Cardiac septum (tissue), 1 donor: ENCODE data around the gene SKI. TPM values are rescaled to one million over a fixed set of nuclear protein-coding genes. Genes with fewer than 3 reads are reported as not detected.

ENCODE experiments used
- DNase-seq: peaks from one replicate; pipeline ENCODE4 v3.0.0-alpha.2; 2020; ENCODE audit warnings: low spot score
- intact Hi-C: fragments of 100-400 bp; cut with DNase I; formaldehyde crosslinking; loops from one replicate; pipeline ENCODE4 v1.14.0; 2022
- total RNA-seq: library from RNA; stranded (reverse); fragmentation: NEBNext Ultra II Directional; extraction: Animal tissue kit (Norgen Biotek cat#: 25700); gene quantifications from one replicate; pipeline ENCODE4 v1.2.1, GENCODE V29; 2021
- donor health status: DM: no; HTN: no; CAD: no.

SKI gene
- total RNA-seq, 1 donor from 2014 or later, result 39.9 TPM

DNA sequence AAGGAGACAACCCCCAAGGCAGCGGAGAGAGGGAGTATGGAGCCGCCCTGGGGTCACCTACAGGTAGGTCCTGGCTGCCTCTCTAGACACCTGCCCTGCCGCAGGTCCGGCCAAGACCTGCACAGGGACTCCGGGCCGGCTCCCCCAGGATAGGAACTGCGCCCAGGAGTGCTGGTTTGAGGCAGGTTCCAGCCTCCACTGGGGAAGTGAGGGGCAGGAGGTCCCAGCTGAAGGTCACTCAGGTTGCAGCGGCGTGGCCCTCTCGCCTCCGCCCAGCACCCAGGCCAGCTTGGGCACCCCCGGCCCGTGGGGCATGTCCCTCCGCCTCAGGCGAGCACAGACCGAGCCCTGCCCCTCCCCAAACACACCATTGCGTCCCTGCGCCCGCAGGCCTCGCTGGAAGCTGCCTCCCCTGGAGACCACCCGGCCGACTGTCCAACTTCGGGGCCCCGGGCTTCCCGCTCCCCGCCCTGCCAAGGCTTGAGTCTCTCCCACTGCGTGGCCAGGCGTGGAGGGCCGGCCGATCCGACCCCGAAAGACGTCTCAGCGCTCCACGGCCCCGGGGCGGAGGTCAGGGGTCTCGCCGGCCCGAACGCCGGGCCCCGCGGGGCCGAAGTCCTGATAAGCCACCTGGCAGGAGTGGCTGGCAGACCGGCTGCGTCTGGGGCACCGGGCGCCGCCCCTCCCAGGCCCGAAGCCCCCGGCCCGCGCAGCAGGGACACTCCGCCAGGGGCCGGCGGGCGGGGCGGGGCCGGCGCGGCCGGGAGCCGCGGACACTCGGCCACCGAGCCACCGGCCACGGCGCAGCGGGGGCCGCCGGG, 1.4 kb upstream of the SKI start:
- peak; percentile 70 for DNase-seq
- intact Hi-C loops, result loop anchor here (2.0 kb wide), 1 partner anchor 14 kb away; no protein-coding TSS in a partner anchor

DNA sequence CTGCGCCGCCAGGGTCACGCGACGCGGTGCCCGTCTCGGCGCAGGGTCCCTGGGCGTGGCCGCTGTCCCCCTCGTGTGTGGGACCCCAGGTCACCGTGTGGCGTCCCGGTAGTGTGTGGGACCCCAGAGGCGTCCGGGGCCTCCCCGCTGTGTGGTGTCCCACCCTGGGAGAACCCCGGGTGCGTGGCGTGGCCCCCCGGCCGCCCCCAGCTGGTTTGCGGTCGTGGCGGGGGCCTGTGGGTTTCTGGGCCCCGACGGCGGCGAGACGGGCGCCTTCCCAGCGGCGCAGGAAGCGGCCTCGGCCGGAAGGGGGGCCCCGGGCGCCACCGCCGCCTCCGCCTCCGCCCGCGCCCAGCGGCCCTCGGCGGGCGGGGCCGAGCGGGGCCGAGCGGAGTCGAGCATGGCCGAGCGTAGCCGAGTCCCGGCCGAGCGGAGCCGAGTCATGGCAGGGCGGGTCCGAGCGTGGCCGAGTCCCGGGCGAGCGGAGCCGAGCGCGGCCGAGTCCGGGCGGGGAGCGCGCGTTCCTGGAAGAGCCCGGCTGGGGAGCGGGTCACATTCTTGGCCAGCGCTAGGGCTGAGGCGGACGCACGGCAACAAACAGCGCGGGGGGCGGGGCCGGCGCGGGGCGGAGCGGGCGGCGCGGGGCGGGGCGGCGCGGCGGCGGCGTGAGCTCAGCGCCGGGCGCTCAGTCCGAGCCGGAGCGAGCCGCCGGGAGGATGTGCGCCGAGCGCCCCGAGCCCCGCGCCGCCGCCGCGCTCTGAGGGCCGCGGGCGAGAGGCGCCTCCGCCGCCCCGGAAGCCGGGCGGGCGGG, 568 bp upstream of the SKI start:
- peak; percentile 98 for DNase-seq
- intact Hi-C loops, result loop anchor here (2.0 kb wide), 1 partner anchor 15 kb away; no protein-coding TSS in a partner anchor

DNA sequence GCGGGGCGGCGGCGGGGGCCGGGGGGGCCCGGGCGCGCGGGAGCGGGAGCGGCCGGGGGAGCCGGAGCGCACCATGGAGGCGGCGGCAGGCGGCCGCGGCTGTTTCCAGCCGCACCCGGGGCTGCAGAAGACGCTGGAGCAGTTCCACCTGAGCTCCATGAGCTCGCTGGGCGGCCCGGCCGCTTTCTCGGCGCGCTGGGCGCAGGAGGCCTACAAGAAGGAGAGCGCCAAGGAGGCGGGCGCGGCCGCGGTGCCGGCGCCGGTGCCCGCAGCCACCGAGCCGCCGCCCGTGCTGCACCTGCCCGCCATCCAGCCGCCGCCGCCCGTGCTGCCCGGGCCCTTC, 546 bp downstream of the SKI start:
- no peak for DNase-seq
- intact Hi-C loops, result no loop called here

DNA sequence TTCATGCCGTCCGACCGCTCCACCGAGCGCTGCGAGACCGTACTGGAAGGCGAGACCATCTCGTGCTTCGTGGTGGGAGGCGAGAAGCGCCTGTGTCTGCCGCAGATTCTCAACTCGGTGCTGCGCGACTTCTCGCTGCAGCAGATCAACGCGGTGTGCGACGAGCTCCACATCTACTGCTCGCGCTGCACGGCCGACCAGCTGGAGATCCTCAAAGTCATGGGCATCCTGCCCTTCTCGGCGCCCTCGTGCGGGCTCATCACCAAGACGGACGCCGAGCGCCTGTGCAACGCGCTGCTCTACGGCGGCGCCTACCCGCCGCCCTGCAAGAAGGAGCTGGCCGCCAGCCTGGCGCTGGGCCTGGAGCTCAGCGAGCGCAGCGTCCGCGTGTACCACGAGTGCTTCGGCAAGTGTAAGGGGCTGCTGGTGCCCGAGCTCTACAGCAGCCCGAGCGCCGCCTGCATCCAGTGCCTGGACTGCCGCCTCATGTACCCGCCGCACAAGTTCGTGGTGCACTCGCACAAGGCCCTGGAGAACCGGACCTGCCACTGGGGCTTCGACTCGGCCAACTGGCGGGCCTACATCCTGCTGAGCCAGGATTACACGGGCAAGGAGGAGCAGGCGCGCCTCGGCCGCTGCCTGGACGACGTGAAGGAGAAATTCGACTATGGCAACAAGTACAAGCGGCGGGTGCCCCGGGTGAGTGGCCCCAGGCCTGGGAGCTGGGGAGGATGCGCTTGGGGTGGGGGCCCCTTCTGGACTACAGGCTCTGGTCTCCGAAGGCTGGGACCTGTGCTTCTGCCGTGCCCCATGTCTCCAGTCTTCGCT, 1.1 kb downstream of the SKI start:
- intact Hi-C loops, result no loop called here
- DNase-seq, result peak; percentile 87

DNA sequence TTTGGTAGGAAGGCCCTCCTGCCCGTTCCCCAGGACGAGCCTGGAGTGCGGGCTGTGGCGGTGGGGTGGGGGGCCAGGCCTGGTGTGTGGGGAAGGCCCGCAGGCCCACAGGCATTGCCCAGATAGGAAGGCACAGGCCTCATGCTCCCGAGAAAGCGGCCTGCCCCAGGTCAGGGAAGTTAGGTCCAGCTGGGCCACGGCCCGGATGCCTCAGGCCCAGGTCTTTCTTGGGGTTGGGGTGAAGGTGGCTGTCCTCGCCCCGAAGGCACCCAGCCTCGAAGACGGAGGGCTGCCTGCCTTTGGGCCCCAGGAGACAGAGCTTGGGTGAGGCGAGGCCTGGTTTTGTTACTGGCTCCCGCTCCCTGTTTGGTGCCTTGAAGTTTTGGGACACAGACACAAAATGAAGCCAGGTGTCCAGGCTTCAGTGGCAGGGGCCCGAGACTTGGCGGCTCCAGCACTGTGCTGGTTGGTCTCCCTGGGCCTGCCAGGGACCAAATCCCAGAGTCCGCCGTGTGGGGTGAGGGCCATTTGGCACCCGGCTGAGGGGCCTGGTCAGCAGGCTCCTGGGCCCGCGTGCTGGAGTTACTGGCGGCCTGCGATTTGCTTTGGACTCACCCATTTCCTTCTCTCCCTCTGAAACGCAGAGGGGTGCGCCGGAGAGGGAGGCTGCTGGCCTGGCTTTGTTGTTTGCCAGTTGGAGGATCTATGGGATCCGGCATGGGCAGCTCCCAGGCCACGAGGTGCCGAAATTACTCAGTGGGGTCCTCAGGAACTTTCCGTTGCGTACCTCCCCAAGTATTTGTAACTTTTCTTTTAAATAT, 2.0 kb downstream of the SKI start:
- intact Hi-C loops, result loop anchor here (2.0 kb wide), 2 partner anchors 25 to 85 kb away; no protein-coding TSS in a partner anchor
- DNase-seq, result no peak

DNA sequence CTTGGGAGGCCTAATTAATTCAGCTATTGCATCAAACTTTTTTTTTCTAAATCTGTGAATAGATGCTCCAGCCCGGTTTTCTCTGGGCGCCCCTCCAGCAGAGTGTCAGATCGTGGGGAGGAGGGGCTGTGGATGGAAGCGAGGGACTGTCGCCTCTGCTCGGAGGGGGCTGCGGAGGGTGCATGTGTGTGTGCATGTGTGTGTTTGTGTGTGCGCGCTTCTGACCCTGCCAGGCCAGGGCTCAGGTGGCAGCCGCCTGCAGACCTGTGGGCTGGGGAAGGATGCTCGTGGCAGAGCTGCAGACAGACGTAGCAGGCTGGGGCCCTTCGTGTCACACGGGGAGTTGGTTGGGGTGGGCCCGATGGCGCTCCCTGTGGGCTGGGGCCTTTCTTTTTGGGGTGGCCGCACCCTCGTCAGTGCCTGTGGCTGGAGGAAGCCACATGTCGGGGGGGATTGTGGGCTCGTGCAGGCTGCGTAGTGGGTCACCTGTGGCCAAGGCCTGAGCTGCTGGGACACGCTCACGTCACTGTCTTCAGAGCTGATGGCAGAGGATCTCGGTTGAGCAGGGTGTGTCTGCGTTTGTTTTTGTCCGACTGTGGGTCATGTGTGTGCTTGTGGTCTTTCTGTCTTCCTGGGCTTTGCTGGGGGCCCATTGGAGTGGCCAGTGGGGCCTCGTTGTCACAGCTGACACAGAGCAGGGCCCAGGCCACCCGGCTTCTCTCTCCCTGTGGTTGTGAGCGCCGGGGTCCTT, 2.8 kb downstream of the SKI start:
- DNase-seq, result no peak
- intact Hi-C loops, result loop anchor here (2.0 kb wide), 2 partner anchors 26 to 84 kb away; no protein-coding TSS in a partner anchor

DNA sequence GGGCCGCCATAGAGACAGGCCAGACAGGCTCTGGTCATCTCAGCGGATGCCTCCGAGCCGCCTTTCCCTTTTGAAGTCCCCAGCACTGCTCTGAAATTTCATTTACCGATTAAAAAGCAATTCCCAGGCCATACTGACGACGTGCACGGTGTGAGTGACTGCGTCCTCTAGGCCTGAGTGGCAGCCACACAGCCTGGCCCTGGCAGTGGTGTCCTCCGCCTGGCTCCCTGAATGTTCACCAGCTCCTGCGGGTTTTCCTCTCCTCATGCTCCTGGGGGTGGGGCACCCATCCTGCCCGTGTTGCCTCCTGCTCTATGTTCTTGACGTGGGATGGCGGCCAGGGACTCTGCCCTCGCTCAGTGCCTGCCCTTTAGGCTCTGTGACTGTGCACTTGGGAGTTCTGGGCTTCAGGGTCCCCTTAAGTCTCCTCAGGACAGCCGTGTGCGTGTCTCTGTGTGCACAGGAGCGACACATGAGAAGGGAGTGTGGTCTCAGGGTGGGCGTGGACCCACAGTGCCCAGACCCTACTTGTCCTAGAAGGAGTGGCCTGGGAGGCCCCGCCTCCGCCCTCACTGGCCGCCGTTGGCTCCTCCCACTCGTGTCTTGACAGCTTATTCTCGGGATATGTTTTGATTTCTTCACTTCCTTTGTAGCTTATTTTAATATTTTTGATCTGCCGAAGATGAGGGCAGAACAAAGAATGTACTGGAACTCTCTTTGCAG, 3.6 kb downstream of the SKI start:
- peak; percentile 89 for DNase-seq
- intact Hi-C loops, result loop anchor here (2.0 kb wide), 2 partner anchors 27 to 83 kb away; no protein-coding TSS in a partner anchor

DNA sequence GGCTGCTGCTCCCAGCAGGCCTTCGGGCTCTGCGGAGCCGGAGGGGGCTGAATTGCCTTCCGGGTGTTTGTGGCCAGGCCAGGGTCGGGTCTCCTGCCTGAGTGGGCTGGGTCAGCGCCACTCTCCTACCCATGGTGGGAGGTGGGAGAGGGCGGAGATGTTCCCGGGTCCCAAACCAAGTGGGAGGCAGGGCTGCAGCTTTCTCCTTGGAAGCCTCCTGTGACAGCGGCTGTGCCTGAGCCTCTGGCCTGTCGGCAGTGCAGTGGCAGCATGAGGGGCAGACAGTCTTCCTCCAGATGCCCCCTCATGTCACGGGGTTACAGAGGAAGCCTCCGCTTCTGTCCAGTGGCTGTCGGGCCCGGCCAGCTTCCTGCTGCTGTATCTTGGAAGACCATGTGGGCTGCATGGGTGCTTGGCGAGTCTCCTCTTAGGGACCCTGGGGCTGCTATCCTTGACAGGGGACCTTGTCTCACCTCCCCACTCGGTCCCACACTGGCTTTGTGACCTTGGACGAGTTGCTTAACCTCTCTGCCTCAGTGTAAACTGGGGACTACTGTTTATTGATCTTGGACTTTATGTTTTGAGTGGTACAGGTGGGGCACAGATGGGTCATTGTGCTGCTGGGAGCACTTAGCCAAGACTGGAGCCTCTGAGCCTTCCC, 4.3 kb downstream of the SKI start:
- intact Hi-C loops, result no loop called here
- DNase-seq, result no peak

DNA sequence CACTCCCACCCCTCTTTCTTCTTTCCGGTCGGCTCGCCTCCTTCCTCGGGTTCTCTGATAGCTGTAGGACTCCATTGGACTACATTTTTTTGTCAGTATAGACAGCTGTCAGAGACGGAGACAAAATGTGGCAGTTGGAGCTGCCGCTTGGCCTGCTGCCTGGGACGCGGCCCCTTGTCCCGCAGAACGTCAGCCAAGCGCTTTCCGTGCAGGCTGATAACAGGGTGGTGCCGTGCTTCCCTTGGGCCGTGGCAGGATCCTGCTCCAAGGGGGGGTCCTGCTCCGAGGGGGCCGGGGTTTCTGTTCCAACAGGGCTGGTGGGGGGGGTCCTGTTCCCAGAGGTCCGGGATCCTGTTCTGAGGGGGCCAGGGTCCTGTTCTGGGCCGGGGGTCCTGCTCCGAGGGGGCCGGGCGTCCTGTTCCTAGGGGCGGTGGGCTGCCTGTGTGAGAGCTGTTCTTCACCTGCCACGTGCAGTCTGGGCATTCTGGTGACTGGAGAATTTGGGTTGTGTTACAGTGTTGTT, 4.9 kb downstream of the SKI start:
- no peak for DNase-seq

DNA sequence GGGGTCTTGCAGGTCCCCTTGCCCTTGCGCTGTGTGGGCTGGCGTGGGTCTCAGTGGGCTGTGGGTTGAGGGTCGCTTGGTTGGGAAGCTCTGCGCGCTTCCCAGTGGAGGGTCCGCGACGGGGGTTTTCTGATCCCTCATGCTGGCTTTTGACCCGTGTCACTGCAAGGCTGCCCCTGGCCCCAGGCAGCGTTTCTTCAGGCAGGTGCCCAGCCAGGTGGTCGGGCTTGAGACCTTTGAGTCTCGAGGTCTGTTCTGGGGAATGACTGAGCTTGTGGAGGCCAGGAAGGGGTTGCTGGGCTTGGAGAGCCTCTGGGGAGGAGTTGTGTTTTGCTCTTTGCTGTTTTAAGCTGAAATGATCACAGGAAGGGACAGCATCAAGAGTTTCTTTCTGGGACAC, 5.3 kb downstream of the SKI start:
- intact Hi-C loops, result no loop called here
- no peak for DNase-seq

More for the DNA sequence above, 4.9 kb downstream of the SKI start:
- intact Hi-C loops, result no loop called here

DNA sequence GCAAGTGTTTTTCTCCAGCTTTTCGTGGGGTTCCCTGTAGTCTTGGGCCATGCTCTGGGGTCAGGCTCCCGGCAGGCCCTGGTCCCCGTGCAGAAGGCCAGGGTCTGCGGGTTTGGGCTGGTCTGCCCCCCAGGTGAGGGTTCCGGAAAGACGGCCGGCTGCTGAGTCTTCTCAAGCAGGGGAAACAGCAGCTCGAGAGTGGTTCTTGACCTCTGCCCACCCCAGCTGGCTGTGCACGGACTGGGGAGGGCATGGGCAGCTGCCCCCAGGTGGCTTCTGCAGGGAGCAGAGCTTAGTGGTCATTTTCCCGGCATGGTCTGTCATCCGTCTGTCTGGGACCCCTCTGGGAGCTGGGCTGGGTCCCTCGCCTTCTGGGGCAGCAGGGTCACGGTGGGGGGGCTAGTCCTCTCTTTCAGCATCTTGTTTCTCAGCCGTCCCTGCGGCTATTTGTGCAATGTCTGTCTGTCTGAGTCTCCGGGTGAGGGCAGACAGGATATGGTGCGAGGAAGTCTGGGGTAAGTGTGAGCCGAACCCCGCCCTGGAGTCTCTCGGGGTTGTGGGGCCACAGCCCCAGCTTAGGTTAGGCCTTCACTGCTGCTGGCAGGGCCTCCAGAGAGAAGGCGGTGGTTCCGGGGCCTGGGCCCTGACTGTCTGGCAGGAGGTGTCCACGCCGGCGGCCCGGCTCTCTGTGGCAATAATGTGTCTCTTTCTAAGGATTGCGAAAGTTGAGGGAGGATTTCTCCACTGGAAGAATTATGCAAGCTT, 6.1 kb downstream of the SKI start:
- intact Hi-C loops, result no loop called here
- DNase-seq, result peak; percentile 93

DNA sequence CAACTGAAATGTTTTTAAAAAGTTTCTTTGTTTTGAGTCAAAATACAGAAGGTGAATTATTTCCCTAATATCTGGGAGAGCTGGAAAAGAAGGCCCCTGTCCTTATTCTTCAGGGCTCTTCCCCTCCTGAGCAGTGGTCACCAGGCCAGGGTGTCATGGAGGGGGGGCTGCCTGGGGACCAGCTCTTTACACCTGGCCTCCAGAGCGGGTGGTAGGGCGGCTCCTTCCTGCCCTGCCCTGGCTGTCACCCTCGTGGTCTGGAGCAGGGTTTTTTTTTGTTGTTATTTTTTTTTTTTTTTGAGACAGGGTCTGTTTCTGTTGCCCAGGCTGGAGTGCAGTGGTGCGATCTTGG, 6.6 kb downstream of the SKI start:
- intact Hi-C loops, result no loop called here
- DNase-seq, result no peak

DNA sequence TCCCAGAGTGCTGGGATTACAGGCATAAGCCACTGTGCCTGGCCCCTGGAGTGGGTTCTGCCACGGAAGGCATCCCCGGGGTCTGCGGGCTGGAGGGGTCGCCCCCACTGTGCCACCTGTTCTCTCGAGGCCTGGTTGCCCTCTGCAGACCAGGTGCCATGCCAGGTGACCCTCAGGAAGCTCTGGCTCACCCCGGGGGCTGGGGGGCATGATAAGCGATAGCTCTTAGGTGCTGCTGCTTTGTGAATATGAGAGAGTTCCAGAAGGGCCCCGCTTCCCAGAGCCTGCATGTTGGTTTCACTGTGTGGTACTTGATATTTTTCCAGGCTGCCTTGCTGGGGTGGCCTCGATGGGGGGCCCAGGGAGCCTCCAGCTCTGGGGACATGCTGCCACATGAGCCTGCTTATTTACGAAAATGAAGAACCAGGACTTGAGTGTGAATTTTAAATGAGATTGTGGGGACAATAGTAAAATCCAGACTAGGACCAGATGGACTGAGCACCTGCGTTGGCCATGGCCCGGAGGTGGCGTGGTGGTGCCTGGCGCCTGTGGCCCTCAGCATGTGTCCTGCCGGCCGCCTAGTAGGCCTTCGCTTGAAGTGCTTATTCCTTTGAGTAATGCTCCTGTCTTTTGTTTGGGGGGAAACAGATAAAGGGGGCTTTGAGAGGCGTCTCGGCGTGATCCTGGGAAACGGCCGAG, 7.3 kb downstream of the SKI start:
- DNase-seq, result no peak
- intact Hi-C loops, result no loop called here

DNA sequence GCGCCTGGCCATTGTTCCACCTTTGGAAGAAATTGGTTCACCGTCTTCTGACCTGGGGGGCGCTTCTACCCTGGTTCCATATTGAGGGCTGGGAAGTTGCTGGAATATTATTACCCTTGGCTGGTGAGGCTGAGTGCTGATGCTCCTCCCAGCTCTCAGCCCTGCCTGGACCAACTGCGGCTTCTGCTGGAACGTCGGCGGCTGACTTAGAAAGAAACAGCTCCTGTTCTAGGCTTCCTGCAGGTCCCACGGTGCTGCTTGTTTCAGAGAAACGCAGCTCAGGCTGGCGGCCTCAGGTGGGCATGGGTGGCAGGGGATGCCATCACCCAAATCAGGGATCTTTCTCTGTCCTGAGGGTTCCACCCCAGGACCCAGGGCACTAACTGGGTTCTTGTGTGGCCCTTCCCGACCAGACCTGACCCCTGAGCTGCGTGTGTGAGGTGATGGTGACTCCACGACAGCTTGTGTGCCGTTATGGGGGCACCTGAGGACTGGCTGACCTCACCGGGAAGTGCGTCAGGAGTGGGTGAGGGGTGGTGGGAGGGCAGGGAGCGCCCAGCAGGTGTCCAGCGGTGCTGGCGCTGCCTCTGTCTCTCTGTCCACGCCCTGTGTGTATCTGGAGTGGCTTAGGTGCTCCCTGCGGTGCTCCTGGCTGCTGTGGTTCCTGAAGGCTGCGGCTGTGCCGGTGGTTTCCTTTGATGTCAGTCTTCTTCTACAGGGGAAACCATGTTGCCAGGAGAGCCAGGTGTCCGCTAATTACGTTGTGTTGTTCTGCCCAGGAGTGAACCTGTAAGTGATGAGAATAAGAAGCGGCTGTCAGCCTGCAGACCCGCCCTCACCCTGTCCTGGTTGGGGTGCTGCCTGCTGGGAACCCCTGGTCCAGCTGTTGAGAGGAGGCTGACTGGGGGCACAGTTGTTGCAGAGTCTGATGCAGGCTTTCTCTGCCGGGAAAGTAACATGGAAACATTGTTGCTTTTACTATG, 8.9 kb downstream of the SKI start:
- intact Hi-C loops, result no loop called here
- no peak for DNase-seq

DNA sequence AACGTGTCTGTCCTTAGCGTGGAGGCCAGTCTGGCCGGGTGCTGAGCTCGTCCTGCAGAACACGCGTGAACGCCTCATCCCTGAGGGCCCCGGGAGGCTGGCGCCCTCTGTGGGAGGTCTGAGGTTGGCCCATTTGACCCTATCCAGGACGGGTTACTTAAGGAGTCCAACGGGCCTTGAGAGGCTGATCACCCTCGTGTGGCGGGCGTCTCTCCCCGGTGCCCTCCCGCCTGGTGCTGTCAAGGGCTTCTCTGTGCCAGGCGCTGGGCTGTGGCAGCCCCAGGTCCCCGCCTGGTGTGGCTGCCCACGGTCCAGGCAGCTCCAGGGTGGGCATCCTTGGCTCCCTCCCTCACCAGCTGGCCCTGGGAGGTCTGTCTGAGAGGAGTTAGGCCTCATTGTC, 9.7 kb downstream of the SKI start:
- DNase-seq, result no peak
- intact Hi-C loops, result no loop called here
